ENCODE data around the gene ITPRIP.

The ITPRIP gene

GRCh38 chr10:104328896-104329710 is 9.2 kb downstream of the ITPRIP start:
- peak overlapping the region in 1 of 2 donors; percentile 37 for H3K4me3 ChIP-seq (ENCODE audit: low read length in 2 of 2)
- H3K23ac ChIP-seq (ENCODE audit: low read depth, low read length, poor library complexity): no peak overlapping the region
- no peak overlapping the region for H2BK15ac ChIP-seq (ENCODE audit: low read length)
- peaks cover 0 to 55% (median 0%) of the 10 kb centered on the region in 3 experiments for H3K27me3 ChIP-seq (ENCODE audit: control insufficient read depth in 3 of 3, insufficient read depth in 3 of 3, low read depth in 1 of 3, low read length in 3 of 3)
- peaks cover 5% of the 10 kb centered on the region for H3K79me1 ChIP-seq (ENCODE audit: low read depth, low read length)
- WGBS, 2 donors (ENCODE audit: extremely low coverage in 2 of 2, insufficient read length in 2 of 2, insufficient replicate concordance in 1 of 2): no CpG with 5 or more reads among the region's 15 CpGs
- no peak overlapping the region for H4K91ac ChIP-seq (ENCODE audit: low read depth, low read length, poor library complexity)
- H2AFZ ChIP-seq (ENCODE audit: low read length): peak overlapping the region; percentile 55
- no peak overlapping the region for H3K27ac ChIP-seq (replicated peaks; ENCODE audit: low read length)
- H3K4me1 ChIP-seq (ENCODE audit: control insufficient read depth in 2 of 2, insufficient read depth in 1 of 2, low read depth in 1 of 2, low read length in 2 of 2): peaks cover 62 to 66% of the 10 kb centered on the region in 2 donors
- H3K4me2 ChIP-seq (ENCODE audit: insufficient read depth, low read length, poor library complexity, severe bottlenecking): peak overlapping the region; percentile 61
- H2BK120ac ChIP-seq (ENCODE audit: low read depth, low read length): no peak overlapping the region
- H2BK5ac ChIP-seq (ENCODE audit: low read length): no peak overlapping the region
- no peak overlapping the region for H3K4ac ChIP-seq (ENCODE audit: low read length)
- DNase-seq (ENCODE audit: low spot score): peak; percentile 79
- peaks cover 0 to 22% of the 10 kb centered on the region in 2 donors for H3K36me3 ChIP-seq (replicated peaks in 1 of 2; ENCODE audit: control insufficient read depth in 2 of 2, insufficient read depth in 2 of 2, low read length in 2 of 2)
- no peak overlapping the region for H4K8ac ChIP-seq (ENCODE audit: low read depth, low read length)
- H3K9me3 ChIP-seq (replicated peaks in 1 of 2; ENCODE audit: control insufficient read depth in 2 of 2, insufficient read depth in 1 of 2, low read depth in 1 of 2, low read length in 2 of 2): no peaks in the 10 kb centered on the region
- no peak overlapping the region for H2AK5ac ChIP-seq (ENCODE audit: low read depth, low read length)
- no peak overlapping the region for H3K14ac ChIP-seq (ENCODE audit: low read length)
- peak overlapping the region; percentile 15 for H3K9ac ChIP-seq (ENCODE audit: low read depth, low read length, poor library complexity)
- H3K18ac ChIP-seq (ENCODE audit: low read length): peak overlapping the region; percentile 24
- H2BK12ac ChIP-seq (ENCODE audit: low read length): no peak overlapping the region

GRCh38 chr10:104328646-104328895 is 9.7 kb downstream of the ITPRIP start:
- H3K23ac ChIP-seq (ENCODE audit: low read depth, low read length, poor library complexity): no peak overlapping the region
- no peak overlapping the region for H3K4ac ChIP-seq (ENCODE audit: low read length)
- peaks cover 0 to 23% of the 10 kb centered on the region in 2 donors for H3K36me3 ChIP-seq (replicated peaks in 1 of 2; ENCODE audit: control insufficient read depth in 2 of 2, insufficient read depth in 2 of 2, low read length in 2 of 2)
- no peak overlapping the region for H3K18ac ChIP-seq (ENCODE audit: low read length)
- H3K27ac ChIP-seq (replicated peaks; ENCODE audit: low read length): no peak overlapping the region
- H2BK5ac ChIP-seq (ENCODE audit: low read length): no peak overlapping the region
- H4K91ac ChIP-seq (ENCODE audit: low read depth, low read length, poor library complexity): no peak overlapping the region
- H3K9ac ChIP-seq (ENCODE audit: low read depth, low read length, poor library complexity): peak overlapping the region; percentile 15
- H2AFZ ChIP-seq (ENCODE audit: low read length): peak overlapping the region; percentile 55
- H3K4me1 ChIP-seq (ENCODE audit: control insufficient read depth in 2 of 2, insufficient read depth in 1 of 2, low read depth in 1 of 2, low read length in 2 of 2): peaks cover 62 to 63% of the 10 kb centered on the region in 2 donors
- no peak overlapping the region for H2BK12ac ChIP-seq (ENCODE audit: low read length)
- H3K4me3 ChIP-seq (ENCODE audit: low read length in 2 of 2): peak overlapping the region in 1 of 2 donors; percentile 37
- no peak overlapping the region for H2AK5ac ChIP-seq (ENCODE audit: low read depth, low read length)
- peak; percentile 89 for DNase-seq (ENCODE audit: low spot score)
- H2BK120ac ChIP-seq (ENCODE audit: low read depth, low read length): no peak overlapping the region
- H2BK15ac ChIP-seq (ENCODE audit: low read length): no peak overlapping the region
- H3K27me3 ChIP-seq (ENCODE audit: control insufficient read depth in 3 of 3, insufficient read depth in 3 of 3, low read depth in 1 of 3, low read length in 3 of 3): peaks cover 0 to 56% (median 0%) of the 10 kb centered on the region in 3 experiments
- H3K79me1 ChIP-seq (ENCODE audit: low read depth, low read length): peaks cover 6% of the 10 kb centered on the region
- no peak overlapping the region for H4K8ac ChIP-seq (ENCODE audit: low read depth, low read length)
- peak overlapping the region; percentile 61 for H3K4me2 ChIP-seq (ENCODE audit: insufficient read depth, low read length, poor library complexity, severe bottlenecking)
- H3K9me3 ChIP-seq (replicated peaks in 1 of 2; ENCODE audit: control insufficient read depth in 2 of 2, insufficient read depth in 1 of 2, low read depth in 1 of 2, low read length in 2 of 2): peaks cover 0 to 2% of the 10 kb centered on the region in 2 donors
- H3K14ac ChIP-seq (ENCODE audit: low read length): no peak overlapping the region
- WGBS, 2 donors (ENCODE audit: extremely low coverage in 2 of 2, insufficient read length in 2 of 2, insufficient replicate concordance in 1 of 2): no CpG with 5 or more reads among the region's 3 CpGs

GRCh38 chr10:104327745-104328645 is 10.3 kb downstream of the ITPRIP start:
- H3K4ac ChIP-seq (ENCODE audit: low read length): no peak overlapping the region
- H3K4me2 ChIP-seq (ENCODE audit: insufficient read depth, low read length, poor library complexity, severe bottlenecking): peak overlapping the region; percentile 24
- H2BK5ac ChIP-seq (ENCODE audit: low read length): no peak overlapping the region
- no CpG with 5 or more reads among the region's 20 CpGs for WGBS, 2 donors (ENCODE audit: extremely low coverage in 2 of 2, insufficient read length in 2 of 2, insufficient replicate concordance in 1 of 2)
- no peak overlapping the region for H2BK15ac ChIP-seq (ENCODE audit: low read length)
- DNase-seq (ENCODE audit: low spot score): no peak
- peaks cover 0 to 2% of the 10 kb centered on the region in 2 donors for H3K9me3 ChIP-seq (replicated peaks in 1 of 2; ENCODE audit: control insufficient read depth in 2 of 2, insufficient read depth in 1 of 2, low read depth in 1 of 2, low read length in 2 of 2)
- no peak overlapping the region for H4K91ac ChIP-seq (ENCODE audit: low read depth, low read length, poor library complexity)
- H2AK5ac ChIP-seq (ENCODE audit: low read depth, low read length): peak overlapping the region; percentile 30
- H2BK12ac ChIP-seq (ENCODE audit: low read length): peak overlapping the region; percentile 14
- H3K27ac ChIP-seq (replicated peaks; ENCODE audit: low read length): no peak overlapping the region
- peak overlapping the region; percentile 76 for H3K18ac ChIP-seq (ENCODE audit: low read length)
- H2BK120ac ChIP-seq (ENCODE audit: low read depth, low read length): no peak overlapping the region
- peaks cover 0 to 24% of the 10 kb centered on the region in 2 donors for H3K36me3 ChIP-seq (replicated peaks in 1 of 2; ENCODE audit: control insufficient read depth in 2 of 2, insufficient read depth in 2 of 2, low read length in 2 of 2)
- H3K4me3 ChIP-seq (ENCODE audit: low read length in 2 of 2): peak overlapping the region in 1 of 2 donors; percentile 37
- H3K4me1 ChIP-seq (ENCODE audit: control insufficient read depth in 2 of 2, insufficient read depth in 1 of 2, low read depth in 1 of 2, low read length in 2 of 2): peaks cover 57 to 58% of the 10 kb centered on the region in 2 donors
- H2AFZ ChIP-seq (ENCODE audit: low read length): no peak overlapping the region
- H3K27me3 ChIP-seq (ENCODE audit: control insufficient read depth in 3 of 3, insufficient read depth in 3 of 3, low read depth in 1 of 3, low read length in 3 of 3): peaks cover 0 to 56% (median 0%) of the 10 kb centered on the region in 3 experiments
- peaks cover 7% of the 10 kb centered on the region for H3K79me1 ChIP-seq (ENCODE audit: low read depth, low read length)
- no peak overlapping the region for H4K8ac ChIP-seq (ENCODE audit: low read depth, low read length)
- peak overlapping the region; percentile 25 for H3K14ac ChIP-seq (ENCODE audit: low read length)
- H3K23ac ChIP-seq (ENCODE audit: low read depth, low read length, poor library complexity): no peak overlapping the region
- H3K9ac ChIP-seq (ENCODE audit: low read depth, low read length, poor library complexity): peak overlapping the region; percentile 32
